SHP77 (cell line): Measurements from ENCODE around the gene NPR3.

Source experiments
- DNase-seq, 2 experiments: peaks; one replicate each; lab custom pipeline; 2025; lab: John Stamatoyannopoulos, UW

Gene NPR3

GRCh38 chr5:32810804-32811203 lies 99.7 kb downstream of the NPR3 start:
- DNase-seq: no peak

- no peak for DNase-seq
These were observed 101.3 kb downstream of the NPR3 start for GRCh38 chr5:32812399-32812798.

GRCh38 chr5:32814141-32814540 lies 103.0 kb downstream of the NPR3 start:
- no peak for DNase-seq

GRCh38 chr5:32814620-32815019 lies 103.5 kb downstream of the NPR3 start:
- no peak for DNase-seq

GRCh38 chr5:32827981-32828380 lies 116.9 kb downstream of the NPR3 start:
- DNase-seq: no peak

- no peak for DNase-seq
These were observed 117.4 kb downstream of the NPR3 start for GRCh38 chr5:32828492-32828891.

- DNase-seq: no peak
These were observed 120.5 kb downstream of the NPR3 start for GRCh38 chr5:32831624-32832023.

GRCh38 chr5:32833127-32833526 lies 122.0 kb downstream of the NPR3 start:
- no peak for DNase-seq

GRCh38 chr5:32833663-32834062 lies 122.5 kb downstream of the NPR3 start:
- DNase-seq: no peak

GRCh38 chr5:32834251-32834650 lies 123.1 kb downstream of the NPR3 start:
- DNase-seq: no peak

GRCh38 chr5:32836176-32836575 lies 125.1 kb downstream of the NPR3 start:
- DNase-seq: no peak

- DNase-seq: no peak
These were observed 126.1 kb downstream of the NPR3 start for GRCh38 chr5:32837211-32837610.

GRCh38 chr5:32839106-32839505 lies 128.0 kb downstream of the NPR3 start:
- DNase-seq: no peak

- no peak for DNase-seq
These were observed 129.5 kb downstream of the NPR3 start for GRCh38 chr5:32840606-32841005.
